Measurements from ENCODE around the gene TEKT2.

Gene TEKT2

GRCh38 chr1:36123356-36123755 is 39.5 kb downstream of the TEKT2 start:
- no peak overlapping the region for H3K4me3 ChIP-seq (ENCODE audit: low read length)
- no peak for DNase-seq (ENCODE audit: low read depth)
- no peak for TF ChIP-seq CTCF (conservative IDR thresholded peaks at IDR 0.05; ENCODE audit: low read depth, low read length)

GRCh38 chr1:36124404-36125128 is 40.7 kb downstream of the TEKT2 start:
- no peak for TF ChIP-seq CTCF (conservative IDR thresholded peaks at IDR 0.05; ENCODE audit: low read depth, low read length)
- no peak for DNase-seq (ENCODE audit: low read depth)
- peak overlapping the region; percentile 21 for H3K4me3 ChIP-seq (ENCODE audit: low read length)

GRCh38 chr1:36125129-36125991 is 41.5 kb downstream of the TEKT2 start, which contains the start of gene COL8A2:
COL8A2 (minus strand) TSS chr1:36125222; CDS start chr1:36100242, 24,980 bp downstream.
- no peak for DNase-seq (ENCODE audit: low read depth)
- peak within 1 kb of the TSS; percentile 21 for H3K4me3 ChIP-seq (ENCODE audit: low read length)
- TF ChIP-seq CTCF (conservative IDR thresholded peaks at IDR 0.05; ENCODE audit: low read depth, low read length): no peak

GRCh38 chr1:36126005-36126716 is 42.3 kb downstream of the TEKT2 start:
- H3K4me3 ChIP-seq (ENCODE audit: low read length): no peak overlapping the region
- TF ChIP-seq CTCF (conservative IDR thresholded peaks at IDR 0.05; ENCODE audit: low read depth, low read length): no peak
- no peak for DNase-seq (ENCODE audit: low read depth)

- TF ChIP-seq CTCF (conservative IDR thresholded peaks at IDR 0.05; ENCODE audit: low read depth, low read length): no peak
- no peak for DNase-seq (ENCODE audit: low read depth)
- no peak overlapping the region for H3K4me3 ChIP-seq (ENCODE audit: low read length)
These were observed 43.1 kb downstream of the TEKT2 start for GRCh38 chr1:36126797-36127500.

DNA sequence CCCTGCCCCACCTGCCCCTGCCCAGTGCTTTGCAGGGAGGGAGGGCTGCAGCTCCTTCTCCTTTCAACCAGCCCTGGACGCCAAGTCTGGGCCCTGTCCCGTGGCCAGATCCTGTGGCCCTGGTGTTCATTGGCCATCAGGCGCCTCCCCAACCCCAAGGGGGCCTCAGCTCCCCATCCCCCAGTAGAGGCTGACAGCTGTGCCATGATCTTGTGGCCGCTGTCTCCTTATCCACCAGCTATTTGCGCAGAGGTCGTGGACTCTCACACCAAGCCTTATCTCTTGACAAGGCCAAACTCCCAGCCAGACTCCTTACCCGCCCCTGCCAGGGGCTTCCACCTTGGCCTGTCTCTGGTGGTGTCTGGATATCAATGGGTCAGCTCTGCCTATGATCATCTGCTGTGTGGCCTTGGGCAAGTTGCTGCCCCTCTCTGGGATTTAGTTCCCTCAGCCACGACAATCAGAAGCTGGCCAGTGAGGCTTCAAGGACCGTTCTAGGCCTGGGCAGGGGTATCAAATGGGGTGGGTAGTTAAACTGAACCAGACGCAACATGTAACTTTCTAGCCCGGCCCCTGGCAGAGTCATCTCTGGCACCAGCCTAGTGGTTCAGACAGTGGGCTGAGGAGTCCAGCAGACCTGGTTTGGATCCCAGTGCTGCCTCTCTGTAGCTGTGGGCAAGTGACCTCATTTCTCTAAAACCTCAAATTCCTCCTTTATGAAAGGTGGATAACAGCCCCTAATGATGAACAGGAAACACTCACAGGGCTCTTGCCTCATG is 44.4 kb downstream of the TEKT2 start:
- H3K4me3 ChIP-seq (ENCODE audit: low read length): no peak overlapping the region
- DNase-seq (ENCODE audit: low read depth): no peak
- no peak for TF ChIP-seq CTCF (conservative IDR thresholded peaks at IDR 0.05; ENCODE audit: low read depth, low read length)

Data from retinal pigment epithelial cell (primary cell).